ENCODE measurements around the gene MTMR3.

Gene MTMR3

GRCh38 chr22:30007361-30007760 lies 124.4 kb downstream of the MTMR3 start:
- Histone ChIP-seq H3K23ac (ENCODE audit: low read length) (no peak overlapping the region), H4K5ac (ENCODE audit: low read length) (no peak overlapping the region), H2AK5ac (ENCODE audit: low read length) (no peak overlapping the region), H3K18ac (ENCODE audit: low read length) (no peak overlapping the region), H2BK120ac (ENCODE audit: low read depth, low read length) (no peak overlapping the region), H2BK5ac (ENCODE audit: low read length) (no peak overlapping the region), H3K27ac (ENCODE audit: low read depth, low read length) (no peak overlapping the region), H3K36me3 (ENCODE audit: control insufficient read depth, insufficient read depth, low read length) (no peaks in the 10 kb centered on the region), H3K4me2 (ENCODE audit: low read length) (no peak overlapping the region), H3K79me1 (ENCODE audit: low read length) (no peaks in the 10 kb centered on the region), H3K79me2 (ENCODE audit: control insufficient read depth, insufficient read depth, low read length) (no peaks in the 10 kb centered on the region), H3K4me1 (ENCODE audit: control insufficient read depth, low read depth, low read length) (no peaks in the 10 kb centered on the region), H3K4ac (ENCODE audit: low read depth, low read length) (no peak overlapping the region), H4K8ac (ENCODE audit: low read depth, low read length) (no peak overlapping the region), H3K9ac (ENCODE audit: low read length) (no peak overlapping the region), H3K27me3 (ENCODE audit: insufficient read depth, low read length, poor library complexity) (no peaks in the 10 kb centered on the region), H3K4me3 (ENCODE audit: low read length) (no peak overlapping the region), H3K56ac (ENCODE audit: low read length) (no peak overlapping the region), H2BK15ac (replicated peaks; ENCODE audit: low read depth) (no peak overlapping the region)
- no peak for DNase-seq

GRCh38 chr22:30008401-30008800 lies 125.4 kb downstream of the MTMR3 start:
- no peak overlapping the region for H2BK15ac ChIP-seq (replicated peaks; ENCODE audit: low read depth)

GRCh38 chr22:30009478-30009877 lies 126.5 kb downstream of the MTMR3 start:
- no peak for DNase-seq
- H3K18ac ChIP-seq (ENCODE audit: low read length) = no peak overlapping the region
- no peak overlapping the region for H2BK15ac ChIP-seq (replicated peaks; ENCODE audit: low read depth)
- H3K23ac ChIP-seq (ENCODE audit: low read length) = no peak overlapping the region
- no peaks in the 10 kb centered on the region for H3K79me1 ChIP-seq (ENCODE audit: low read length)
- no peak overlapping the region for H3K56ac ChIP-seq (ENCODE audit: low read length)
- no peak overlapping the region for H2BK5ac ChIP-seq (ENCODE audit: low read length)
- H2BK120ac ChIP-seq (ENCODE audit: low read depth, low read length) = no peak overlapping the region
- no peak overlapping the region for H3K9ac ChIP-seq (ENCODE audit: low read length)
- no peaks in the 10 kb centered on the region for H3K79me2 ChIP-seq (ENCODE audit: control insufficient read depth, insufficient read depth, low read length)
- no peak overlapping the region for H2AK5ac ChIP-seq (ENCODE audit: low read length)
- no peak overlapping the region for H4K8ac ChIP-seq (ENCODE audit: low read depth, low read length)
- H3K4ac ChIP-seq (ENCODE audit: low read depth, low read length) = no peak overlapping the region
- no peaks in the 10 kb centered on the region for H3K27me3 ChIP-seq (ENCODE audit: insufficient read depth, low read length, poor library complexity)
- no peaks in the 10 kb centered on the region for H3K4me1 ChIP-seq (ENCODE audit: control insufficient read depth, low read depth, low read length)
- no peak overlapping the region for H3K4me2 ChIP-seq (ENCODE audit: low read length)
- H3K4me3 ChIP-seq (ENCODE audit: low read length) = no peak overlapping the region
- H4K5ac ChIP-seq (ENCODE audit: low read length) = no peak overlapping the region
- H3K27ac ChIP-seq (ENCODE audit: low read depth, low read length) = no peak overlapping the region
- no peaks in the 10 kb centered on the region for H3K36me3 ChIP-seq (ENCODE audit: control insufficient read depth, insufficient read depth, low read length)

More at GRCh38 chr22:30008401-30008800, 125.4 kb downstream of the MTMR3 start:
- Histone ChIP-seq H2AK5ac (ENCODE audit: low read length) (no peak overlapping the region), H4K8ac (ENCODE audit: low read depth, low read length) (no peak overlapping the region), H3K79me1 (ENCODE audit: low read length) (no peaks in the 10 kb centered on the region), H3K79me2 (ENCODE audit: control insufficient read depth, insufficient read depth, low read length) (no peaks in the 10 kb centered on the region), H3K27me3 (ENCODE audit: insufficient read depth, low read length, poor library complexity) (no peaks in the 10 kb centered on the region), H3K4me2 (ENCODE audit: low read length) (no peak overlapping the region), H3K18ac (ENCODE audit: low read length) (no peak overlapping the region), H2BK120ac (ENCODE audit: low read depth, low read length) (no peak overlapping the region), H2BK5ac (ENCODE audit: low read length) (no peak overlapping the region), H3K4me3 (ENCODE audit: low read length) (no peak overlapping the region), H3K36me3 (ENCODE audit: control insufficient read depth, insufficient read depth, low read length) (no peaks in the 10 kb centered on the region), H3K23ac (ENCODE audit: low read length) (no peak overlapping the region), H3K56ac (ENCODE audit: low read length) (no peak overlapping the region), H3K9ac (ENCODE audit: low read length) (no peak overlapping the region), H4K5ac (ENCODE audit: low read length) (no peak overlapping the region), H3K4me1 (ENCODE audit: control insufficient read depth, low read depth, low read length) (no peaks in the 10 kb centered on the region), H3K4ac (ENCODE audit: low read depth, low read length) (no peak overlapping the region), H3K27ac (ENCODE audit: low read depth, low read length) (no peak overlapping the region)
- peak; percentile 48 for DNase-seq
- WGBS (ENCODE audit: extremely low coverage, insufficient coverage, low lambda C conversion rate) = no CpG with 5 or more reads among the region's 2 CpGs

- H4K8ac ChIP-seq (ENCODE audit: low read depth, low read length) = no peak overlapping the region
- H3K56ac ChIP-seq (ENCODE audit: low read length) = no peak overlapping the region
- H3K18ac ChIP-seq (ENCODE audit: low read length) = no peak overlapping the region
- H4K5ac ChIP-seq (ENCODE audit: low read length) = no peak overlapping the region
- no peaks in the 10 kb centered on the region for H3K79me2 ChIP-seq (ENCODE audit: control insufficient read depth, insufficient read depth, low read length)
- peaks cover 2% of the 10 kb centered on the region for H3K36me3 ChIP-seq (ENCODE audit: control insufficient read depth, insufficient read depth, low read length)
- H3K23ac ChIP-seq (ENCODE audit: low read length) = no peak overlapping the region
- no peak overlapping the region for H2BK15ac ChIP-seq (replicated peaks; ENCODE audit: low read depth)
- no peaks in the 10 kb centered on the region for H3K79me1 ChIP-seq (ENCODE audit: low read length)
- no peak overlapping the region for H3K4ac ChIP-seq (ENCODE audit: low read depth, low read length)
- H2AK5ac ChIP-seq (ENCODE audit: low read length) = no peak overlapping the region
- H3K4me1 ChIP-seq (ENCODE audit: control insufficient read depth, low read depth, low read length) = no peaks in the 10 kb centered on the region
- no peak overlapping the region for H2BK5ac ChIP-seq (ENCODE audit: low read length)
- H3K4me3 ChIP-seq (ENCODE audit: low read length) = no peak overlapping the region
- H3K4me2 ChIP-seq (ENCODE audit: low read length) = no peak overlapping the region
- no peak overlapping the region for H2BK120ac ChIP-seq (ENCODE audit: low read depth, low read length)
- no peak overlapping the region for H3K9ac ChIP-seq (ENCODE audit: low read length)
- WGBS (ENCODE audit: extremely low coverage, insufficient coverage, low lambda C conversion rate) = no CpG with 5 or more reads among the region's 2 CpGs
- DNase-seq = no peak
- no peaks in the 10 kb centered on the region for H3K27me3 ChIP-seq (ENCODE audit: insufficient read depth, low read length, poor library complexity)
- no peak overlapping the region for H3K27ac ChIP-seq (ENCODE audit: low read depth, low read length)
These were observed 127.9 kb downstream of the MTMR3 start for GRCh38 chr22:30010789-30011405.

GRCh38 chr22:30013201-30013600 lies 130.2 kb downstream of the MTMR3 start:
- H3K18ac ChIP-seq (ENCODE audit: low read length) = no peak overlapping the region
- no peak overlapping the region for H4K8ac ChIP-seq (ENCODE audit: low read depth, low read length)
- H2BK5ac ChIP-seq (ENCODE audit: low read length) = no peak overlapping the region
- H3K4ac ChIP-seq (ENCODE audit: low read depth, low read length) = no peak overlapping the region
- H3K79me2 ChIP-seq (ENCODE audit: control insufficient read depth, insufficient read depth, low read length) = no peaks in the 10 kb centered on the region
- no peak overlapping the region for H3K23ac ChIP-seq (ENCODE audit: low read length)
- no peaks in the 10 kb centered on the region for H3K27me3 ChIP-seq (ENCODE audit: insufficient read depth, low read length, poor library complexity)
- no peak overlapping the region for H3K4me2 ChIP-seq (ENCODE audit: low read length)
- DNase-seq = no peak
- H3K79me1 ChIP-seq (ENCODE audit: low read length) = no peaks in the 10 kb centered on the region
- H3K4me3 ChIP-seq (ENCODE audit: low read length) = no peak overlapping the region
- no peak overlapping the region for H2BK15ac ChIP-seq (replicated peaks; ENCODE audit: low read depth)
- WGBS (ENCODE audit: extremely low coverage, insufficient coverage, low lambda C conversion rate) = no CpG with 5 or more reads among the region's 5 CpGs
- peaks cover 15% of the 10 kb centered on the region for H3K36me3 ChIP-seq (ENCODE audit: control insufficient read depth, insufficient read depth, low read length)
- H2AK5ac ChIP-seq (ENCODE audit: low read length) = no peak overlapping the region
- no peak overlapping the region for H3K56ac ChIP-seq (ENCODE audit: low read length)
- no peak overlapping the region for H3K27ac ChIP-seq (ENCODE audit: low read depth, low read length)
- H4K5ac ChIP-seq (ENCODE audit: low read length) = no peak overlapping the region
- no peak overlapping the region for H3K9ac ChIP-seq (ENCODE audit: low read length)
- H3K4me1 ChIP-seq (ENCODE audit: control insufficient read depth, low read depth, low read length) = no peaks in the 10 kb centered on the region
- H2BK120ac ChIP-seq (ENCODE audit: low read depth, low read length) = no peak overlapping the region

- Histone ChIP-seq H4K8ac (ENCODE audit: low read depth, low read length) (no peak overlapping the region), H2BK120ac (ENCODE audit: low read depth, low read length) (no peak overlapping the region), H2AK5ac (ENCODE audit: low read length) (no peak overlapping the region), H3K18ac (ENCODE audit: low read length) (no peak overlapping the region), H3K4me2 (ENCODE audit: low read length) (no peak overlapping the region), H3K79me1 (ENCODE audit: low read length) (no peaks in the 10 kb centered on the region), H3K36me3 (ENCODE audit: control insufficient read depth, insufficient read depth, low read length) (peaks cover 15% of the 10 kb centered on the region), H3K4ac (ENCODE audit: low read depth, low read length) (no peak overlapping the region), H3K4me1 (ENCODE audit: control insufficient read depth, low read depth, low read length) (no peaks in the 10 kb centered on the region), H3K23ac (ENCODE audit: low read length) (no peak overlapping the region), H4K5ac (ENCODE audit: low read length) (no peak overlapping the region), H3K79me2 (ENCODE audit: control insufficient read depth, insufficient read depth, low read length) (no peaks in the 10 kb centered on the region), H3K4me3 (ENCODE audit: low read length) (no peak overlapping the region), H2BK5ac (ENCODE audit: low read length) (no peak overlapping the region), H3K9ac (ENCODE audit: low read length) (no peak overlapping the region), H3K27me3 (ENCODE audit: insufficient read depth, low read length, poor library complexity) (no peaks in the 10 kb centered on the region), H3K56ac (ENCODE audit: low read length) (no peak overlapping the region), H3K27ac (ENCODE audit: low read depth, low read length) (no peak overlapping the region), H2BK15ac (replicated peaks; ENCODE audit: low read depth) (no peak overlapping the region)
- no peak for DNase-seq
These were observed 131.3 kb downstream of the MTMR3 start for GRCh38 chr22:30014244-30014643.
